Small intestine (tissue), 7 donors: ENCODE results near the gene BDP1. TPM values are rescaled to one million over a fixed set of nuclear protein-coding genes. Genes with fewer than 3 reads are reported as not detected.
"Not testable (repeated sequence)": the region's sequence is repeated elsewhere in the genome, so short reads cannot be mapped to it uniquely, and the experiment has no call there.

Source experiments
- DNase-seq, 2 donors: peaks; one replicate each; pipeline versions ENCODE4 v3.0.0 to v3.0.0-alpha.2; 2013
- FAIRE-seq: peaks from 2 replicates; lab custom pipeline; 2012; peaks lifted over from hg19 to GRCh38; lab: Jason Lieb, UNC
- H3K27ac ChIP-seq, 3 donors: one replicate each; pipeline ENCODE4 v1.5.1; 2013; ENCODE audit warnings: low read length in 2 of 3, mild to moderate bottlenecking in 2 of 3, control low read depth in 1 of 3, inconsistent platforms in 1 of 3, low read depth in 1 of 3, moderate library complexity in 1 of 3
- H3K27me3 ChIP-seq, 3 donors: one replicate each; pipeline ENCODE4 v1.6.1; 2013; ENCODE audit warnings: low read length in 3 of 3, inconsistent platforms in 1 of 3; ENCODE audit not compliant: control insufficient read depth in 3 of 3, insufficient read depth in 3 of 3
- H3K36me3 ChIP-seq, 3 donors: one replicate each; pipeline ENCODE4 v1.6.1; 2013; ENCODE audit warnings: low read length in 3 of 3, inconsistent platforms in 1 of 3, low read depth in 1 of 3, mild to moderate bottlenecking in 1 of 3, moderate library complexity in 1 of 3; ENCODE audit not compliant: control insufficient read depth in 3 of 3, insufficient read depth in 2 of 3
- H3K4me1 ChIP-seq, 3 donors: one replicate each; pipeline ENCODE4 v1.6.1; 2013; ENCODE audit warnings: low read length in 2 of 3, inconsistent platforms in 1 of 3, low read depth in 1 of 3, mild to moderate bottlenecking in 1 of 3, moderate library complexity in 1 of 3; ENCODE audit not compliant: control insufficient read depth in 3 of 3, insufficient read depth in 2 of 3
- H3K4me3 ChIP-seq, 3 donors: one replicate each; pipeline ENCODE4 v1.5.1; 2013; ENCODE audit warnings: low read length in 3 of 3, control low read depth in 1 of 3, inconsistent platforms in 1 of 3, low read depth in 1 of 3, mild to moderate bottlenecking in 1 of 3, moderate library complexity in 1 of 3
- H3K9me3 ChIP-seq, 2 donors: one replicate each; pipeline ENCODE4 v1.6.1; 2013; ENCODE audit warnings: low read depth in 1 of 2, low read length in 1 of 2; ENCODE audit not compliant: control insufficient read depth in 2 of 2, insufficient read depth in 1 of 2
- WGBS, 3 donors: extraction: QIAGEN DNeasy Blood & Tissue Kit; methylation state at CpG; one replicate each; pipeline ENCODE4 v1.1.7; 2013; 5-methylcytosine and 5-hydroxymethylcytosine counted together
- polyA plus RNA-seq, 4 donors: library from polyadenylated mRNA; stranded (reverse) in 3 of 4; unstranded in 1 of 4; fragments of 200-250 nt in 3 of 4; fragments of 120-200 nt in 1 of 4; gene quantifications; one replicate each; pipeline versions ENCODE4 v1.2.1 to v1.2.3, GENCODE V29; 2013
- donor health status: healthy with polysubstance abuse.
- donor health status: control.
- donor health status: control.
- donor health status: Bipolar disorder and iron deficiency.
- donor health status: healthy.

The BDP1 gene
- polyA plus RNA-seq, 4 donors: 5.7 to 22.8 (median 8.2) TPM

GRCh38 chr5:71552026-71552749, 96.7 kb downstream of the BDP1 start:
- not testable (repeated sequence) for H3K27me3 ChIP-seq, H3K4me3 ChIP-seq, H3K4me1 ChIP-seq, DNase-seq, FAIRE-seq, H3K9me3 ChIP-seq, H3K27ac ChIP-seq
- H3K36me3 ChIP-seq: peaks cover 0 to 35% (median 5%) of the 10 kb centered on the region in 3 donors
- WGBS, 3 donors: 96 to 99% (median 98%) methylated on average over 28 to 53 of the region's 53 CpGs

GRCh38 chr5:71563161-71563560, 107.7 kb downstream of the BDP1 start:
- DNase-seq (no peak), FAIRE-seq (no peak)
- Histone ChIP-seq H3K4me1 (no peaks in the 10 kb centered on the region), H3K4me3 (no peak overlapping the region), H3K27me3 (no peaks in the 10 kb centered on the region), H3K9me3 (no peaks in the 10 kb centered on the region), H3K27ac (no peak overlapping the region), H3K36me3 (peaks cover 7 to 31% (median 12%) of the 10 kb centered on the region in 3 donors)
- 97 to 98% (median 97%) methylated on average over 4 of the region's 4 CpGs for WGBS, 3 donors

GRCh38 chr5:71564895-71565294, 109.4 kb downstream of the BDP1 start:
- FAIRE-seq (no peak), DNase-seq (no peak)
- Histone ChIP-seq H3K27ac (no peak overlapping the region), H3K4me3 (no peak overlapping the region), H3K36me3 (peaks cover 8 to 27% (median 11%) of the 10 kb centered on the region in 3 donors), H3K9me3 (no peaks in the 10 kb centered on the region), H3K4me1 (no peaks in the 10 kb centered on the region), H3K27me3 (no peaks in the 10 kb centered on the region)

DNA sequence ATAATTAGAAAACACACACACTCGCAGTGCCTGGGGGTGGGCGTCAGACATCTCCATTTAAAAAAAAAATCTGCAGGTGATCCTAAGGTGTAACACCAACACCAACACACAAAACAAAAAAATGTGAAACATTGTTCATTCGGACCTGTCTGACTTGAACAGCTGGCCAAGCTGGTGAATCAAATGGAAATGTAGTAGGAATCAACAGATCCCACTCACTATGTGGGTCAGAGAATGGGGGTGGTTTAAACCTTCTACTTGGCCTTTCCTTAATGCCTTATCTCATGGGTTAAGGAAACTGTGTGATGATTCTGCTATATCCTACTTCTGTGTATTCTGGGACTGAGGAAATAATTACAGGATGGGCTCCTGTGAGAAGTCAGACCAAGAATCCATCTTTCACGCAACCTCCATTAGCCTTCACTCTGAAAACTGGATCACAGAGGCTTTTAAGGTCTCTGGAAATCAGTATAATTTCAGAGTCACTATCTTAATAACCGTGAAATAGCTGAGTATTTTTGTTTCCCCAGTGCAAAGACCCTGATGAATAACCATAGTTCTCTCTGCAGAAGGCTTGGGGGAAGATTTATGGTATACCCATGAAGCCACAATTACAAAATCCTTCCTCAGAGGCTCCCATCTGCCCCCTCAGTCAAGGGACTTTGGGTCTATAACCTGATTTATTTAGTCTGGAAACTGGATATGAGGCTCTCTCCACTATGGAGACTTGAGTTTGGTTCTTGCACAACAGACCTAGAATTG, 114.5 kb downstream of the BDP1 start:
- Histone ChIP-seq H3K4me3 (no peak overlapping the region), H3K4me1 (no peaks in the 10 kb centered on the region), H3K27me3 (no peaks in the 10 kb centered on the region), H3K36me3 (peaks cover 4 to 8% (median 5%) of the 10 kb centered on the region in 3 donors), H3K9me3 (peaks cover 0 to 7% of the 10 kb centered on the region in 2 donors), H3K27ac (no peak overlapping the region)
- DNase-seq (no peak), FAIRE-seq (no peak)
- 76 to 93% (median 79%) methylated on average over 5 of the region's 5 CpGs for WGBS, 3 donors

GRCh38 chr5:71571811-71572210, 116.4 kb downstream of the BDP1 start:
- H3K4me1 ChIP-seq, FAIRE-seq, H3K9me3 ChIP-seq, DNase-seq, H3K4me3 ChIP-seq, H3K36me3 ChIP-seq, H3K27ac ChIP-seq, H3K27me3 ChIP-seq: not testable (repeated sequence)
- WGBS, 3 donors: 88 to 93% (median 93%) methylated on average over 7 of the region's 7 CpGs

GRCh38 chr5:71573591-71573990, 118.1 kb downstream of the BDP1 start:
- FAIRE-seq (no peak), DNase-seq (peak; percentile 57 to 76)
- Histone ChIP-seq H3K27ac (no peak overlapping the region), H3K27me3 (no peaks in the 10 kb centered on the region), H3K9me3 (peaks cover 0 to 10% of the 10 kb centered on the region in 2 donors), H3K4me3 (no peak overlapping the region), H3K36me3 (peaks cover 0 to 5% (median 0%) of the 10 kb centered on the region in 3 donors), H3K4me1 (no peaks in the 10 kb centered on the region)
- 28 to 78% (median 64%) methylated on average over 7 of the region's 7 CpGs for WGBS, 3 donors

- H3K4me1 ChIP-seq, H3K4me3 ChIP-seq, H3K27me3 ChIP-seq, H3K27ac ChIP-seq, H3K36me3 ChIP-seq, DNase-seq, FAIRE-seq: not testable (repeated sequence)
- peaks cover 0 to 10% of the 10 kb centered on the region in 2 donors for H3K9me3 ChIP-seq
- WGBS, 3 donors: 93 to 95% (median 93%) methylated on average over 4 of the region's 4 CpGs
These were observed 120.1 kb downstream of the BDP1 start for GRCh38 chr5:71575588-71575987.

DNA sequence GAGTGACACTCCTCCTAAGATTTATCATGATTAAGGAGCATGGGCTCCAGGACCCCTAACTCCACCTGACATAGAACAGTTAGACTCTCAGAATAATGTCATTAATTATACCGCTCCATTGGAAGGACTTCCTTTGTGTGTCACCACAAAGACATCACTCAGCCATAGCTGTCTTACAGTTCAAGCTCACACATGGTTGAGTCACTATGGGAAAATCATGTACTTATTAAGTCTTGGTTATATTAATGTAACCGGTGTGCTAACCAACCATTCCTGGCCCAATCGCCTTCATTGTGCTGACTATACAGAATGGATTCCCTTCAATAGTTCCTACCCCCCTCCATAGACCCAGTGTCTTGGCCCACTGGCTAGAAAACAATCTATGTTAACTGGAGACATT, 120.8 kb downstream of the BDP1 start:
- DNase-seq (no peak), FAIRE-seq (no peak)
- no peaks in the 10 kb centered on the region for H3K4me1 ChIP-seq
- H3K4me3 ChIP-seq: no peak overlapping the region
- peaks cover 0 to 10% of the 10 kb centered on the region in 2 donors for H3K9me3 ChIP-seq
- peaks cover 0 to 5% (median 0%) of the 10 kb centered on the region in 3 donors for H3K36me3 ChIP-seq
- WGBS, 3 donors: 94 to 99% (median 96%) methylated on average over 3 of the region's 3 CpGs
- no peaks in the 10 kb centered on the region for H3K27me3 ChIP-seq
- H3K27ac ChIP-seq: no peak overlapping the region
